ENCODE data around the gene RAI1.

RAI1 gene

GRCh38 chr17:17675925-17676534 lies 5.2 kb upstream of the RAI1 start (continued):
- TF ChIP-seq HIC1 (tag by site-specific recombination; IDR thresholded peaks at IDR 0.05): no peak
- TF ChIP-seq MYNN (tag by site-specific recombination; IDR thresholded peaks at IDR 0.05; ENCODE audit: borderline replicate concordance): no peak
- no peak for TF ChIP-seq ZNF37A (tag by site-specific recombination; IDR thresholded peaks at IDR 0.05)
- no peak for TF ChIP-seq ZNF140 (tag by site-specific recombination; IDR thresholded peaks at IDR 0.05)
- peak; percentile 26; the same call in 1 of the 2 replicates for TF ChIP-seq ZIC2 (tag by site-specific recombination; IDR thresholded peaks at IDR 0.05)
- no peak for TF ChIP-seq ZNF311 (tag by site-specific recombination; IDR thresholded peaks at IDR 0.05; ENCODE audit: borderline replicate concordance)
- TF ChIP-seq ZSCAN16 (tag by site-specific recombination; IDR thresholded peaks at IDR 0.05): no peak
- TF ChIP-seq ZFP41 (tag by site-specific recombination; IDR thresholded peaks at IDR 0.05; ENCODE audit: borderline replicate concordance): no peak
- TF ChIP-seq ZNF18 (tag by site-specific recombination; IDR thresholded peaks at IDR 0.05): no peak
- peak; percentile 56 for TF ChIP-seq EGR2 (tag by site-specific recombination; IDR thresholded peaks at IDR 0.05; ENCODE audit: low read depth)
- TF ChIP-seq ZNF423 (tag by site-specific recombination; IDR thresholded peaks at IDR 0.05): no peak
- TF ChIP-seq KLF8 (tag by site-specific recombination; IDR thresholded peaks at IDR 0.05): peak; percentile 42; the same call in 1 of the 2 replicates
- no peak for TF ChIP-seq ZNF16 (tag by site-specific recombination; IDR thresholded peaks at IDR 0.05; ENCODE audit: low read depth)
- no peak for TF ChIP-seq ZNF404 (tag by site-specific recombination; IDR thresholded peaks at IDR 0.05)
- TF ChIP-seq ZNF302 (tag by site-specific recombination; IDR thresholded peaks at IDR 0.05; ENCODE audit: low read depth): no peak
- TF ChIP-seq ZNF610 (tag by site-specific recombination; IDR thresholded peaks at IDR 0.05; ENCODE audit: borderline replicate concordance): no peak
- no peak for TF ChIP-seq ZNF280D (tag by site-specific recombination; IDR thresholded peaks at IDR 0.05)
- TF ChIP-seq ZNF112 (tag by site-specific recombination; IDR thresholded peaks at IDR 0.05): no peak
- TF ChIP-seq SALL2 (tag by site-specific recombination; IDR thresholded peaks at IDR 0.05; ENCODE audit: borderline replicate concordance): no peak
- TF ChIP-seq ZNF600 (tag by site-specific recombination; IDR thresholded peaks at IDR 0.05): no peak
- no peak for TF ChIP-seq ZFP37 (tag by site-specific recombination; IDR thresholded peaks at IDR 0.05)
- no peak for TF ChIP-seq ZNF501 (tag by site-specific recombination; IDR thresholded peaks at IDR 0.05)
- no peak for TF ChIP-seq GFI1B (tag by site-specific recombination; IDR thresholded peaks at IDR 0.05)
- no peak for TF ChIP-seq ZNF394 (tag by site-specific recombination; IDR thresholded peaks at IDR 0.05; ENCODE audit: borderline replicate concordance)
- no peak for TF ChIP-seq ZNF621 (tag by site-specific recombination; IDR thresholded peaks at IDR 0.05)
- no peak for TF ChIP-seq ZBTB8A (tag by site-specific recombination; IDR thresholded peaks at IDR 0.05)
- no peak for TF ChIP-seq ZNF623 (tag by site-specific recombination; IDR thresholded peaks at IDR 0.05)
- no peak for TF ChIP-seq ZBTB6 (tag by site-specific recombination; IDR thresholded peaks at IDR 0.05)
- TF ChIP-seq PRDM1 (tag by site-specific recombination; IDR thresholded peaks at IDR 0.05): no peak
- no peak for TF ChIP-seq ZNF558 (tag by site-specific recombination; IDR thresholded peaks at IDR 0.05)
- TF ChIP-seq ZNF223 (tag by site-specific recombination; IDR thresholded peaks at IDR 0.05): no peak
- TF ChIP-seq ZNF521 (tag by site-specific recombination; IDR thresholded peaks at IDR 0.05): no peak
- TF ChIP-seq ZSCAN30 (tag by site-specific recombination; IDR thresholded peaks at IDR 0.05): no peak
- TF ChIP-seq GLI4 (tag by site-specific recombination; IDR thresholded peaks at IDR 0.05): no peak
- no peak for TF ChIP-seq SETDB1 (IDR thresholded peaks at IDR 0.05; ENCODE audit: insufficient read length, low read length)
- TF ChIP-seq ZNF214 (tag by site-specific recombination; IDR thresholded peaks at IDR 0.05; ENCODE audit: borderline replicate concordance): no peak

Data from HEK293 (cell line).